ENCODE measurements around the gene NR4A1.
A peak's percentile ranks its signal among the peaks of the same experiment; 100 is the strongest.

The NR4A1 gene

GRCh38 chr12:52020539-52021336 lies 30.5 kb upstream of the NR4A1 start:
- peak; percentile 64 for TF ChIP-seq CTCF (IDR thresholded peaks at IDR 0.05; ENCODE audit: insufficient read depth, low read depth, low read length, missing control alignments)
- peak; percentile 38 for DNase-seq (ENCODE audit: low read depth)
- no peak overlapping the region for H3K4me3 ChIP-seq (ENCODE audit: low read length)

DNA sequence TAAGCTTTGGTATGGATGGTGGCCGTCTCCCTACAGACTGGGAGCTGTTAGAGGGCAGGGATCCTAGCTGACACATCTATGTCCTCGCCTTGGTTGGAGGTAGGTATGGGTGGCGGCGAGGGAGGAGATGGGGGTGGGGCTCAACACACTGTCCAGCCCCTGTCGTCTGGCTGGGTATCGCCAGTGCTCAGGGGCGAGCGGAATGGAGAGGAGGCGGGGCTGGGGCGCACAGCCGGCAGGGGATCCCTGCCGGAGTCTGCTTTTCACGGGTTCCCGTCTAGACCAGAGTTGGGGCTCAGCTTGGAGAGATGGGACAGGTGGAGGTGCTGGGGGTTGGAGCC lies 28.4 kb upstream of the NR4A1 start:
- no peak for DNase-seq (ENCODE audit: low read depth)
- no peak overlapping the region for H3K4me3 ChIP-seq (ENCODE audit: low read length)
- TF ChIP-seq CTCF (IDR thresholded peaks at IDR 0.05; ENCODE audit: insufficient read depth, low read depth, low read length, missing control alignments) = no peak

DNA sequence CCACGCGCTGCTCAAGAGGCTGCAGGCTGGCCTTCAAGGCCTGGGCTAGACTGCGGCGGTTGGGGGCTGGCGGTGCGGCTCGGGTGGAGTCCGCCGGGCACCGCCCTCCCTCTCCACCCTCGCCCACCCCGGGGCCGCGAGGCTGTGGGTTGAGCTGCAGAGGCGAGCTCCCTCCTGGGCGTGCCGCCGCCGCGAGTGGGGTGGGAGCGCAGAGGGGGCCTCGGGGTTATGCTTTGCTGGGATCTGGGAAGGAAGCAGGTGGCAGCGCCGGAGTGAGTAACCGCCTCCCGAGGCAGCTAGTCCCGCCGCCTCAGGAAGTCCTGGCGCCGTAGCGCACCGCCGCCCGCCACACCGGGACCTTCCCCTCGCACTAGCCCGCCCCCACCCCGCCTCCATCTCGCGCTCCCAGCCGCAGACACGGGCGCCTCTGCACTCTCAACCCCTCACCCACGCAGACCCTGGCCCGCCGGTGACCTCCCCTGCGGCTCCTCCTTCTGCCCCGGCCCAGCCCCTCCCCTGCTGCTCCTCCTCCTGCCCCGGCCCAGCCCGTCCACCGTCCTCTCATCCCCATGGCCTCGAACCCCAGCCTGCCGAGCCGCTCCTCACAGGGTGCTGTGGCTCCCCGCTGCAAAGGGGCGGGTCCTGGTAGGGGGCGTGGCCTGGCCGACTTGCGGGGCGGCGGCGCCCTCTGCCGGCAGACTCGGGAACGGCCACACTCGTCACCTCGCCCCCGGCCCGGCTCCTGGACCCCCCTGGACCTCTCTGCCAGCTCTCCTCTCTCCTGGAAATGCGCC lies 27.9 kb upstream of the NR4A1 start:
- TF ChIP-seq CTCF (IDR thresholded peaks at IDR 0.05; ENCODE audit: insufficient read depth, low read depth, low read length, missing control alignments) = peak; percentile 61
- H3K4me3 ChIP-seq (ENCODE audit: low read length) = peak overlapping the region; percentile 41
- DNase-seq (ENCODE audit: low read depth) = peak; percentile 62

- TF ChIP-seq CTCF (IDR thresholded peaks at IDR 0.05; ENCODE audit: insufficient read depth, low read depth, low read length, missing control alignments) = no peak
- H3K4me3 ChIP-seq (ENCODE audit: low read length) = peak overlapping the region; percentile 41
- no peak for DNase-seq (ENCODE audit: low read depth)
Observed at GRCh38 chr12:52023976-52024688, 27.1 kb upstream of the NR4A1 start.

GRCh38 chr12:52024845-52025230 lies 26.4 kb upstream of the NR4A1 start:
- DNase-seq (ENCODE audit: low read depth) = no peak
- H3K4me3 ChIP-seq (ENCODE audit: low read length) = no peak overlapping the region
- TF ChIP-seq CTCF (IDR thresholded peaks at IDR 0.05; ENCODE audit: insufficient read depth, low read depth, low read length, missing control alignments) = no peak

DNA sequence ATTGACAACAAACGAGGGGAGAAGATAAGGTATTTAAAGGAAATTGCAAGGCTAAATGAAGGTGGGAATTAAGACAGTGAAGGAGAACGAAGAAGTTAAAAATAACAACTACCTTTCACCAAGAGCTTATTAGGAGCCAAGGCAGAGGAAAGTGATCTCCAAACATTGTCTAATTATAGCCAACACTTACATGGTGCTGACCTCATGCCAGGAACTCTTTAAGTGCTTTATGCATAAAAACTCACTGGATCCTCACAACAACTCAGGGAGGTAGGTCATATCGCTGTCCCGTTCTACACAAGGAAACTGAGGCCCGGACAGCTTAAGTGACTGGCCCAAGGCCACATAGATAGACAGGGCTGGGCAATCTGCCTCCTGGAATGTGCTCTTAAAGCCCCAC lies 25.0 kb upstream of the NR4A1 start:
- no peak overlapping the region for H3K4me3 ChIP-seq (ENCODE audit: low read length)
- no peak for TF ChIP-seq CTCF (IDR thresholded peaks at IDR 0.05; ENCODE audit: insufficient read depth, low read depth, low read length, missing control alignments)
- no peak for DNase-seq (ENCODE audit: low read depth)
